SU-DHL-6 (cell line): Measurements from ENCODE around the gene SMOC2.

Experiments used
- CTCF ChIP-seq: fragments of 200-600 bp; sonication (generic); IDR thresholded peaks from one replicate; pipeline ENCODE4 v1.5.1; 2017; ENCODE audit warnings: antibody characterized with exemption, mild to moderate bottlenecking, low read length, moderate library complexity; ENCODE audit not compliant: insufficient read depth, poor library complexity, severe bottlenecking
- EZH2phosphoT487 ChIP-seq: fragments of 200-600 bp; sonication (generic), shearing (Covaris generic); conservative IDR thresholded peaks from 2 replicates; pipeline ENCODE4 v1.6.1; 2018; ENCODE audit warnings: mild to moderate bottlenecking, antibody characterized with exemption, low read length, moderate library complexity, mixed read lengths

- TF ChIP-seq CTCF (no peak), EZH2phosphoT487 (no peak)
Observed at GRCh38 chr6:168666170-168666569, 225.2 kb downstream of the SMOC2 start.
